Gastrocnemius medialis (tissue), 4 donors: ENCODE data around the gene GRP.

Source experiments
- POLR2A ChIP-seq, 2 donors: fragments of 450-650 bp; IDR thresholded peaks; one replicate each; pipeline ENCODE4 v1.6.1; 2017; ENCODE audit warnings: antibody characterized with exemption in 2 of 2, mild to moderate bottlenecking in 2 of 2, moderate library complexity in 2 of 2
- TF ChIP-seq, protein P1 (sequence below), 5 experiments: fragments of 450-650 bp in 3 of 5; fragments of 200-600 bp in 2 of 5; sonication (generic) in 2 of 5; IDR thresholded peaks in 4 of 5; conservative IDR thresholded peaks in 1 of 5; 1 replicate in 4 of 5; 2 replicates in 1 of 5; pipeline ENCODE4 v1.5.1; 2016 to 2019; ENCODE audit warnings: antibody characterized with exemption in 5 of 5, mild to moderate bottlenecking in 3 of 5, moderate library complexity in 3 of 5

DNA sequence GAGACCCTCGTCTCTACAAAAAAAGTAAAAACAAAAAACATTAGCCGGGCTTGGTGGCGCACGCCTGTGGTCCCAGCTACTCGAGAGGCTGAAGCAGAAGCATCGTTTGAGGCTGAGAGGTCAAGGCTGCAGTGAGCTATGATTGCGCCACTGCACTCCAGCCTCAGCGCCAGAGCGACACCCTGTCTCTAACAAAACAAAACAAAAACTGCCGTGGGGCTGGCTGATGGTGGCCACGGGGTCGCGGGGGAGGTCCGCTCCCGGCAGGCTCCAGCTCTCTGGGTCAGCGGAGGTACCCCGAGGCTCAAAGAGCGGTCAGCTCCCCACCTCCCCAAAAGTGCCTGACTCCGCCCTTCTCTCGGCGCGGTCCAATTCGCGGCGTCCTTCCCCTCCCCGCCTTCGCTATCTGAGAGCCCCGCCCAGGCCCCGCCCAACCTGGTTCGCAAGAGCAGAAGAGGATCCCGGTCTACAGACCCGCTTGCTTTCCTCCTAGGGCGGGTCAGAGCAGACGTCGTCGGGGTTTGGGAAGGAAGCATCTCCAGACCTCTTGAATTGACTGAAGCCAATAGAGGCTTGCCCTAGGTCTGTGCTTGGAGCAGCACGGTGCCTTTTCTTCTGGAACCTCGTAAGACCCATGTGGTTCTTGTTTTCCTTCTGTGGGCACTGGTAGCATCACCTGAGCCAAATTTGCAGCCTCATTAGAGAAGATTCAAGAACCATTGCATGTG is 45.5 kb downstream of the GRP start:
- TF ChIP-seq, protein P1, sequence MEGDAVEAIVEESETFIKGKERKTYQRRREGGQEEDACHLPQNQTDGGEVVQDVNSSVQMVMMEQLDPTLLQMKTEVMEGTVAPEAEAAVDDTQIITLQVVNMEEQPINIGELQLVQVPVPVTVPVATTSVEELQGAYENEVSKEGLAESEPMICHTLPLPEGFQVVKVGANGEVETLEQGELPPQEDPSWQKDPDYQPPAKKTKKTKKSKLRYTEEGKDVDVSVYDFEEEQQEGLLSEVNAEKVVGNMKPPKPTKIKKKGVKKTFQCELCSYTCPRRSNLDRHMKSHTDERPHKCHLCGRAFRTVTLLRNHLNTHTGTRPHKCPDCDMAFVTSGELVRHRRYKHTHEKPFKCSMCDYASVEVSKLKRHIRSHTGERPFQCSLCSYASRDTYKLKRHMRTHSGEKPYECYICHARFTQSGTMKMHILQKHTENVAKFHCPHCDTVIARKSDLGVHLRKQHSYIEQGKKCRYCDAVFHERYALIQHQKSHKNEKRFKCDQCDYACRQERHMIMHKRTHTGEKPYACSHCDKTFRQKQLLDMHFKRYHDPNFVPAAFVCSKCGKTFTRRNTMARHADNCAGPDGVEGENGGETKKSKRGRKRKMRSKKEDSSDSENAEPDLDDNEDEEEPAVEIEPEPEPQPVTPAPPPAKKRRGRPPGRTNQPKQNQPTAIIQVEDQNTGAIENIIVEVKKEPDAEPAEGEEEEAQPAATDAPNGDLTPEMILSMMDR (IDR thresholded peaks at IDR 0.05 in 4 of 5, conservative IDR thresholded peaks at IDR 0.05 in 1 of 5): no peak
- TF ChIP-seq POLR2A (IDR thresholded peaks at IDR 0.05): no peak
